Measurements from ENCODE around the gene EXOSC10.
"Not testable (repeated sequence)": the region's sequence is repeated elsewhere in the genome, so short reads cannot be mapped to it uniquely, and the experiment has no call there.

Gene EXOSC10

DNA sequence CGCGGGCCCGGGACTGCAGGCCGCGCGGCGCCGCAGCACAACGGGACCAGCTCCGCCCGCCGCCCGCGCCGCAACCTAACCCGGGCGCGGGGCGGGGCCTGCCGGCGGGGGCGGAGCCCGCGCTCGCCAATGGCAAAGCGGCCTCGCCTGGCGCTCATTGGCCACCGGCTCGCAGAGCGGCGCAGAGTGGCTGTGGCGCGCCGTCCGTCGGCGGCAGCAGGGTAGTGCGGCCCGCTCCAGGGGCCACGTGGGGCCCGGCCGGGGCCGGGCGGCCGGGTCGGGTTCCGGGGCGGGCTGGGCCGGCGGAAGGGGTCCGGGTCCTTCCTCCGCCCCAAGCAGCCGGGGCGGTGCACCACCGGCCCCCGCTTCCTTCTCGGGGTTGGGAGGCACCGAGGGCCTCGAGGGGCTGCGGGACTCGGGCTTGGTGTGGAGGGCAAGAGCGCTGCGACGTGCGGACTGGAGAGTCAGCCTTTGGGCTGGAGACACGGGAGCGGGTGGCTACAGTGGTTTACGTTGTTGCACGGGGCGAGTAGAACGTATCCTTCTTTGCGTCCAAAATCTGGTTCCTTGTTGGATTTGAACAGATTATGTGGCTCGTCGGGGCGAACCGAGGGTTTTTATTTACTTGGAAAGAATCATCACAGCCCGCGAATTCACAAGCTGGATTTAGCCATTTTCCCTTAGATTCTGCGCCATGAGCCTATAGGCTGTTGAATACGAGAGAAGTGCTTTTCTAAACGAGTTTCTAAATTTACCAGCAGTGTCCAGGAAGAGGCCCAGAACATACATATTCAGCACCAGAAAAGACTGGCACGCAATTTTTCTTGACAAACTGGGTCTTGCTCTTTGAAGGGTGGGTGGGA lies 39.5 kb downstream of the EXOSC10 start, which contains the start of gene SRM:
TSS of gene SRM (minus strand) at position 51 of the 863 bp plus-strand sequence. CDS start 75 bp downstream, outside the sequence.
- peak; percentile 97 for DNase-seq

DNA sequence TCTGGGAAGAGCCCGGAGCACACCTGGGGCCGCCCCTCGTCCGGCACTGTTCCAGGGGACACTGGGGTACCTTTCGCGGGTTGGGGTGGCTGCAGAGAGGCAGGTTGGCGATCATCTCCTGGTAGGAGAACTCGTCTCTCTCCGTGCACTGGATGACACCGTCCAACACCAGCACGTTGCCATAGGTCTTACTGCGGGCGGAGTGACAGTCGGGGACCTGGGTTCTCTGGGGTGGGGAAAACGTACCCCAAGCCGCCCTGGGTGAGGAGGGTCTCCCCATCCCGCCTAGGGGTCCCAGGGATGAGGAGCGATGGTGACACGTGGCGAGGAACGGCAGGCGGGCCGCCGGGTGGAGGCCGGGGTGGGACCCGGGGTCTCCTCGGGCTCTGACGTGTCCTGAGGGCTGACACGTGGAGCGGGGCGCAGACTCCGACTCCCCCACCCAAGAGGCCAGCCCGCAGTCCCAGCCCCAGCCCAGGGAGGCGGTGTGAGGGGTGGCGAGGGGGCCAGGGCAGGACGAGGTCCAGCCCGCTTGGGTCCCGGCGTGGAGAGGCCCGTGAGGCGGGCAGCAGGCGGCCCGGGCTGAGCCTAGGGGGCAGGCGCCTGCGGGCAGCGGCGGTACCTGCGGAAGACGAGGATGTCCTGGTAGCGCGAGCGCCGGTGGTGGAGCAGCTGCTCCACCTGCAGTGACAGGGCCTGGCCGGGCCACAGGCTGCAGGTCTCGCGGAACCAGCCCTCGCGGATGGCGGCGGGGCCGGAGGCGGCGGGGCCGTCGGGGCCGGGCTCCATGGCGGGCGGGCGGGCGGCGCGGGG lies 40.3 kb downstream of the EXOSC10 start:
- DNase-seq: no peak

GRCh38 chr1:11058595-11059154 lies 41.0 kb downstream of the EXOSC10 start:
- no peak for DNase-seq

DNA sequence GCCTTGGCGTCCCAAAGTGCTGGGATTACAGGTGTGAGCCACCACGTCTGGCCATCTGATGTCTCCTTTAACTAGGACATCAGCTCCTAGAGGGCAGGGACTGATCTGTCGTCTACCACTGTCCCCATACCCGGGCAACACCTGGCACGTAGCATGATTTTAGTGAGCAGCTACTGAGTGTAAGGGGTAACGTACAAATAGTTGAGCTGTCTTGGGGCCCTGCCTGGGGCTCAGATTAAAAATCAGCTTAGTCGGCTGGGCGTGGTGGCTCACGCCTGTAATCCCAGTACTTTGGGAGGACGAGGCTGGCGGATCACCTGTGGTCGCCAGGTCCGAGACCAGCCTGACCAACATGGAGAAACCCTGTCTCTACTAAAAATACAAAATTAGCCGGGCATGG lies 41.6 kb downstream of the EXOSC10 start:
- no peak for DNase-seq

- DNase-seq: no peak
These were observed 42.2 kb downstream of the EXOSC10 start for GRCh38 chr1:11057477-11057876.

DNA sequence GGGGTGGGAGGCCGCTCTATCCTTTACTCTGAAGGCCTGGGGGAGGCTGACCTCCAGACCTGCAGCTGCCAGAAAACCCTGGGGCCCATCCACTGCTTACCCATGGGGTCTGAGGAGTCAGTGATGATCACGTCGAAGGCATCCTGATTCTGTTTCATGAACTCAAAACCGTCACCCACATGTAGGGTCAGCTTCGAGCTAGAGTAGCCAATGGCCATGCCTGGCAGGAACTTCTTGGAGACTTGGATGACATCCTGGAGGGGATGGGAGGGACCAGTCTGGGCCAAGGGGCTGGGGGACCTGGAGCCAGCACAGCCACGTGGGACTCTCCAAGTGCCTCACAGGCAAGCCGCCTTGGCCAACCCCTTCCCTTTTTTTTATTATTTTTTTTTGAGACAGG lies 43.2 kb downstream of the EXOSC10 start:
- no peak for DNase-seq

DNA sequence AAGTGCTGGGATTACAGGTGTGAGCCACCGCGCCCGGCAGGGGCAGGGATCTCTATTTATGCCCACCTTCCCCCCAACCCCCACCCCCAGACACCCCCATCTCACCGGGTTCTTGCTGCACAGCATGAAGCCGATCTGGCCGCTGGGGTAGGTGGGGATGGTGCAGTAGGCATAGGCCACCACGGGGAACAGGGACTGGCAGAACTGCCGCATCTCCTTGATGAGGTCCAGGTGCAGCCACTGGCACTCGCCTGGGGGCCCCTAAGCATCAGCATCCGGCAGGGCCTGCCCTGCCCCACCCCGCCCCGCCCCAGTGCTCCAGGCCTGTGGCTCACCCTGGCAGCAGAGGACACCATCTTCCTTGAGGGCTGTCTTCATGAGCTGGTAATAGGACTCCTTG lies 44.0 kb downstream of the EXOSC10 start:
- DNase-seq: no peak

DNA sequence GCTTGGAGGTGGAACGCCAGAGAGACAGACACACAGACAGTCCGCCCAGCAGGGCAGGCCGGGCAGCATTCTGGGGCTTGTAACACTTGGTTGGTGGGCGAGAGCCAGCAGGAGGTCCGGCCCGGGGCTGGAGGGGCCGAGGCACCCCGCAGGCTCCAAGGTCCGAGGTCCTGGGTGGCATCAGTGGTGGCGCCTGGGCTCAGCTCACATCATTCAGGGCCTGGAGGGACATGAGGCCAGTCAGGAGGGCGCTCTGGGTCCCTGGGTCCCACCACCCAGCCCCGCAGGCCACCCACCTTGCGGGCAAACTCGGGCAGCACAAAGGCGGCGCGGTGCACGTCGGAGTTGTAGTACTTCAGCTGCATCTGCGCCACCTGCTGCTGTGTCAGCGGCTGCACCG lies 45.0 kb downstream of the EXOSC10 start:
- no peak for DNase-seq

- no peak for DNase-seq
These were observed 45.5 kb downstream of the EXOSC10 start for GRCh38 chr1:11054181-11054580.

DNA sequence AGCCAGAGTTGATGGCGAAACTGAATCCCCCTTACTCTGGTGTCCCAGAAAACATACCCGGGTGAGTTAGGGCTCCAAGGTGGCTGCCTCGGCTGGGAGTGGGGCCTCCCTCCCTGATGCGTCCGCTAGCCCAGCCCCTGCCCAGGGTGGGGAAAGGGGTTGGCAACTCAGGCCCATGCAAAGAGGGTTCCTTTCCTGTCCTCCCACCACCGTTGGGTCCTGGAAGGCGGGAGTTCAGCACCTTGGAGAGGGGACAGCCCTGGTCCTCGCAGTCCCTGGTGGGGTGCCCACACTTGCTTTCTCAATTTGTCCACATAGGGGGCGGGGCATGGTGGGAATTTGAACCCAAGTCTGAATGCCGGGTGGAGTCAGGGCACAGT lies 45.9 kb downstream of the EXOSC10 start:
- no peak for DNase-seq

DNA sequence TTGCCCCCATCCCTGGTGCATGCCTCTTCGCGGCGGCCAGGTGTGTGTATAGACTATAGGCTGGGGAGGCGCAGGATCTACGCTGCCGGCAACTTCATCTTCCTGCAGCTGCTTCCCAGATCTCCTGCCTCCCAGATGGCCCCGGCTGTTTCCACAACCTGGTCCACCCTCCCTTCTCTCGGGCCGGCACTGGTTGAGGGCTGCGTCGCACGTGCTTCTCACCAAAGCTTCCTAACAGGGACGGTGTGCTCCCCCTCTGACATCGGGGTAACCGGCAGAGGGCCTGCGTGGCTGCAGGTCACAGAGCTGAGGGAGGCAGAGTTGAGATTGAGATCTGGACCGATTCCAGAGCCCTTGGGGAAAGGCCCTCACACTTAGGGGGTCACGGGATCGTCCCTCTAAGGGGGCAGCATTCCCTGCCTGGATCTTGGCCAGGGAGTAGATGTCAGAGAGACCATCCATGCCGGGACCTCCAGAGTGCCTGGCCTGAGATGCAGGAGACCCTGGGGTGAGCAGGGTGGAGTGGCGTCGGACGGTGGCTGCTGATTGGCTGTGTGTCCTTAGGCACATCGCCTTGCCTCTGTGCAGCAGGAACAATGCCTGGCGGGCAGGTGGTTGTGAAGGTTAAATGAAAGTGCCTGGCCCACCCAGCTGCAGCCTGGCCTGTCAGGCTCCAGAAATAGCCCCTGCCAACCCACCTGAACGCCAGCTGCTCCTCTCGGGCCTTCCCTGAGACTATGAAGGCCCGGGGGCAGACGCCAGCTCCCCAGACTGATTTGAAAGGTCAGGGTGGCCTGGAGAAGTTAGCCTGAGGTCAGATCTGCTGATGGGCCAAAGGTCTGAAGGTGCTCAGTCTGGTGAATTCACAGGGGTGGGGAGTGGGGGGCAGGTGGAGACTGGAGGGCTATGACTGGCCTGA lies 46.6 kb downstream of the EXOSC10 start:
- DNase-seq: peak; percentile 45

DNA sequence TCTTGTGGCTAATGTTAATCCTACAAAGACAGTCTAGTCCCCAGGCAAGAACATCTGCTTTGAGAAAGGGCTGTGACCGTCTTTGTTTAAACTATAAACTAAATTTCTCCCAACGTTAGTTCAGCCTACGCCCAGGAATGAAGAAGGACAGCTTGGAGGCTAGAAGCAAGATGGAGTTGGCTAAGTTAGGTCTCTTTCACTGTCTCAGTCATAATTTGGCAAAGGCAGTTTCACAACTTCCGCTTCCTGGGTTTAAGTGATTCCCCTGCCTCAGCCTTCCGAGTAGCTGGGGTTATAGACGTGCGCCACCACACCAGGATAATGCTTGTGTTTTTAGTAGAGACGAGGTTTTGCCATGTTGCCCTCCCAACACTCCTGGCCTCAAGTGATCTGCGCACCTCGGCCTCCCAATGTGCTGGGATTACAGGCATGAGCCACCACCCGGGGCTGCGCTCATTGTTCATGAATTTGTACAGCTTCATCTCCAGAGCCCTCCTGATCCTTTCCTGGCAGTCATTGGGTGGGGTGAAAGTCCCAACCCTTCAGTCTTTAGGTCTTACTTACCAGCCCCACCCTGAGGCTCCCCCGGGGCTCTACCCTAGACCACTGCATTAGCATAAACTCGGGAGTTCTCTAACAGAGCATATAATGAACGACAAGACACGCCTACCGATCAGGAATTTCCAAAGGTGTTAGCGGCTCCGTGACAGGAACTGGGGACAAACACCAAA lies 47.7 kb downstream of the EXOSC10 start:
- peak; percentile 33 for DNase-seq

DNA sequence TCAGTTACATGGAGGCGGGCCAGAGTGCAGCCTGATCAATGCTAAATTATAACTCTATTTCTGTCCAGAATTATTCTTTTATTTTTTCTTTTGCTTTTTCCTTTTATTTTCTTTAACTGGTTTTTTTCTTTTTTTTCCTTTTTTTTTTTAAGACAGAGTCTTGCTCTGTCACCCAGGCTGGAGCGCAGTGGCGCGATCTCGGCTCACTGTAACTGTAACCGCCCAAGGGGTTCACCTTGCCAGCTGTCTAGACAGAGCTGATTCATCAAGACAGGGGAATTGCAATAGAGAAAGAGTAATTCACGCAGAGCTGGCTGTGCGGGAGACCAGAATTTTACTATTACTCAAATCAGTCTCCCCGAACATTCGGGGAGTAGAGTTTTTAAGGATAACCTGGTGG lies 48.5 kb downstream of the EXOSC10 start:
- DNase-seq: not testable (repeated sequence)

GRCh38 chr1:11046625-11047365 lies 52.9 kb downstream of the EXOSC10 start, which contains the start of gene MASP2:
MASP2 (minus strand) TSS chr1:11047239; CDS start chr1:11047207, 32 bp downstream.
- DNase-seq: no peak

- DNase-seq: no peak
These were observed 53.5 kb downstream of the EXOSC10 start for GRCh38 chr1:11046270-11046566.

- DNase-seq: no peak
These were observed 54.0 kb downstream of the EXOSC10 start for GRCh38 chr1:11045428-11046269.

- DNase-seq: no peak
These were observed 54.7 kb downstream of the EXOSC10 start for GRCh38 chr1:11044849-11045427.

DNA sequence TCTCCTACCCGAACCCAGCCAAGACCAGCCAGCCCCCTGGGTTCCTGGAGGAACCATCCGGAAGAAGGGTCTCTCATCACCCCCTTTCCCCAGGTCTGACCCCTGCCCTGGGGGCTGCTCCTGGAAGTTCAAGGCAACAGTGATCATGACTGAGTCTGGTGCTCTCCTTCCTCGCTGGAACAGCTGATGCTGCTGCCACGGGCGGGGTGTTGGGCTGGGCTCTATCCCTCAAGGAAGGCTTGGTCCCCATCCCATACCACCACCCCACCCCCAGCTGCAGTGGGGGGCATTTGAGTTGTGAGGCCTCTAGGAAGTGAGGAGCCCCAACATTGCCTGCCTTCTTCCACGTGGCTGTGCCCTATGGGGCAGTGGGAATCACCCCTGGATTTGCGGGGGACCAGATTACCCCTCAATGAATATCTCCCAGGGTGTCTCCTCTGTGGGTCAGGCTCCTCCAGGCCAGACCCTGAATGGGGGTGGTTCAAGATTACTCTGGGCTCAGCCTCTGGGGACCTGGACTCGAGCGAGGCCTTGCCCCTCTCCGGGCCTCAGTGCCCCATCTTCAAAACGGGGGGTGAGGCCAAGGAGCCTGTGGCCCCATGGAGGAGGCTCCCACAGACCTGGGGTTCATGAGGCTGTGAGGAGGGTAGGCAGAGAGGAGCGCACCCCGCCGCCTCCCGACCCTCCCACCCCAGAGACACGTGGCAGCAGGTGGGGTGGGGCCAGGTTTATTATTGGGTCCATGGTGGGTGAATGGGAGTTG lies 55.4 kb downstream of the EXOSC10 start:
- DNase-seq: no peak
